DOHH2 (cell line): ENCODE data around the gene PSME4.

ENCODE experiments used
- EZH2phosphoT487 ChIP-seq: fragments of 200-600 bp; sonication (generic); IDR thresholded peaks from 2 replicates; pipeline ENCODE4 v1.6.1; 2017; ENCODE audit warnings: borderline replicate concordance, mild to moderate bottlenecking, antibody characterized with exemption, low read length, moderate library complexity, mixed read lengths
- TF ChIP-seq, protein P1 (sequence below): fragments of 200-600 bp; sonication (generic); IDR thresholded peaks from one replicate; pipeline ENCODE4 v1.5.1; 2014; ENCODE audit warnings: antibody characterized with exemption, mild to moderate bottlenecking, low read depth, low read length; ENCODE audit not compliant: poor library complexity, severe bottlenecking

DNA sequence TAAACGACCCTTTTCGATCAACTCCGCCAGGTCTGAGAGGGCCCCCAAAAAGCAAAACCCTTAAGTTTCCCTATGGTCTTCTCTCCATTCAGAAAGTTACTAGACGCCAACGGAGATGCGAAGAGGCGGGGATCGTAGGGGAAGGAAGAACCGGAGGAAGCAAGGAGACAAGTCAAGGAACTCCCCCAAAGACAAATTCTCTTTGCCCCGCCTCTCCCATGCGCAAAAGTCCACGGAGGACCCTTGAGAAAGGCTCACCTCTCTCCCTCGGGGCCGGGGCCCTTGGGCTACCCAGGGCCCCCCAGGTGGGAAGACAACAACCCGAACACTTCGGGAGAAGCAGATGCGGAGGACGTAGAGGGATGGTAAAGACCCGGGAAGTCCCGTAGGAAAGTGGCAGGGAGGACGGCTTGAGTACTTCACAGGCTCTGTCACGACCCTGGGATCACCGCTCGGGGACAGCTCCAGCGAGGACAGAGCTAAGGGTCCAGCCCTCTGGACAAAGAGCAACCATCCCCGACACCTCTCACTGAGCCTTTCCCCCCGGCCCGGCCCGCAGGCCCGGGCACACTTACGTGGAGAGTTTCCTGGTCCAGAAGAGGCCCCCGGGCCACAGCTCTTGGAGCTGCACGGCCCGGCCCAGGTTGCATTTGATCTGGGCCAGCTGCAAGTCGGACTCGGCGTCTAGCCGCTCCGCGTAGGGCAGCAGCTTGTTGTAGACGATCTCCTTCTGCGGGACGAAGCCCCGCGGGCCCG lies 647 bp downstream of the PSME4 start:
- TF ChIP-seq, protein P1, sequence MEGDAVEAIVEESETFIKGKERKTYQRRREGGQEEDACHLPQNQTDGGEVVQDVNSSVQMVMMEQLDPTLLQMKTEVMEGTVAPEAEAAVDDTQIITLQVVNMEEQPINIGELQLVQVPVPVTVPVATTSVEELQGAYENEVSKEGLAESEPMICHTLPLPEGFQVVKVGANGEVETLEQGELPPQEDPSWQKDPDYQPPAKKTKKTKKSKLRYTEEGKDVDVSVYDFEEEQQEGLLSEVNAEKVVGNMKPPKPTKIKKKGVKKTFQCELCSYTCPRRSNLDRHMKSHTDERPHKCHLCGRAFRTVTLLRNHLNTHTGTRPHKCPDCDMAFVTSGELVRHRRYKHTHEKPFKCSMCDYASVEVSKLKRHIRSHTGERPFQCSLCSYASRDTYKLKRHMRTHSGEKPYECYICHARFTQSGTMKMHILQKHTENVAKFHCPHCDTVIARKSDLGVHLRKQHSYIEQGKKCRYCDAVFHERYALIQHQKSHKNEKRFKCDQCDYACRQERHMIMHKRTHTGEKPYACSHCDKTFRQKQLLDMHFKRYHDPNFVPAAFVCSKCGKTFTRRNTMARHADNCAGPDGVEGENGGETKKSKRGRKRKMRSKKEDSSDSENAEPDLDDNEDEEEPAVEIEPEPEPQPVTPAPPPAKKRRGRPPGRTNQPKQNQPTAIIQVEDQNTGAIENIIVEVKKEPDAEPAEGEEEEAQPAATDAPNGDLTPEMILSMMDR = no peak
- no peak for TF ChIP-seq EZH2phosphoT487
